Thoracic aorta (tissue), 2 donors: ENCODE results near the gene CMTM8. TPM values are rescaled to one million over a fixed set of nuclear protein-coding genes. Genes with fewer than 3 reads are reported as not detected.

ENCODE experiments used
- ATAC-seq: fragments of 150-250 bp; one replicate; pipeline ENCODE4 v1.8.0; 2017; ENCODE audit warnings: low read depth; ENCODE audit not compliant: insufficient number of reproducible peaks, low FRiP score
- DNase-seq: peaks from one replicate; pipeline ENCODE4 v3.0.0-alpha.2; 2020; ENCODE audit warnings: low spot score
- H3K27ac ChIP-seq, 2 donors: fragments of 200-600 bp; sonication (generic); 1 replicate in 1 of 2; 2 replicates in 1 of 2; pipeline ENCODE4 v1.5.1; 2016; ENCODE audit warnings: mild to moderate bottlenecking in 2 of 2, moderate library complexity in 2 of 2
- H3K27me3 ChIP-seq: fragments of 200-600 bp; sonication (generic); replicated peaks from 2 replicates; pipeline ENCODE4 v1.6.0; 2016; ENCODE audit warnings: mild to moderate bottlenecking; ENCODE audit not compliant: insufficient read depth
- H3K36me3 ChIP-seq: fragments of 200-600 bp; sonication (generic); one replicate; pipeline ENCODE4 v1.5.1; 2016
- H3K4me1 ChIP-seq, 2 donors: fragments of 200-600 bp; sonication (generic); 1 replicate in 1 of 2; 2 replicates in 1 of 2; pipeline versions ENCODE4 v1.5.1 to v1.6.0; 2016; ENCODE audit warnings: low read depth in 2 of 2, mild to moderate bottlenecking in 1 of 2; ENCODE audit not compliant: control insufficient read depth in 1 of 2
- H3K4me3 ChIP-seq: fragments of 200-600 bp; sonication (generic); 2 replicates; pipeline ENCODE4 v1.5.1; 2016; ENCODE audit warnings: mild to moderate bottlenecking
- H3K9me3 ChIP-seq: fragments of 200-600 bp; sonication (generic); 2 replicates; pipeline ENCODE4 v1.5.1; 2016
- total RNA-seq, 2 donors: library from RNA; depleted of rRNA; stranded (reverse); fragments of >200 nt; gene quantifications; one replicate each; pipeline versions ENCODE4 v1.1.0 to v1.2.3, GENCODE V29; 2016
- TF ChIP-seq, protein P1 (sequence below): fragments of 200-600 bp; sonication (generic); IDR thresholded peaks from one replicate; pipeline ENCODE4 v1.5.1; 2019; ENCODE audit warnings: antibody characterized with exemption

The CMTM8 gene
- total RNA-seq, 2 donors from 2014 or later = 2.8 TPM; not detected in 1

- no peaks in the 10 kb centered on the region for H3K36me3 ChIP-seq
- no peaks in the 10 kb centered on the region for H3K27me3 ChIP-seq
- TF ChIP-seq, protein P1, sequence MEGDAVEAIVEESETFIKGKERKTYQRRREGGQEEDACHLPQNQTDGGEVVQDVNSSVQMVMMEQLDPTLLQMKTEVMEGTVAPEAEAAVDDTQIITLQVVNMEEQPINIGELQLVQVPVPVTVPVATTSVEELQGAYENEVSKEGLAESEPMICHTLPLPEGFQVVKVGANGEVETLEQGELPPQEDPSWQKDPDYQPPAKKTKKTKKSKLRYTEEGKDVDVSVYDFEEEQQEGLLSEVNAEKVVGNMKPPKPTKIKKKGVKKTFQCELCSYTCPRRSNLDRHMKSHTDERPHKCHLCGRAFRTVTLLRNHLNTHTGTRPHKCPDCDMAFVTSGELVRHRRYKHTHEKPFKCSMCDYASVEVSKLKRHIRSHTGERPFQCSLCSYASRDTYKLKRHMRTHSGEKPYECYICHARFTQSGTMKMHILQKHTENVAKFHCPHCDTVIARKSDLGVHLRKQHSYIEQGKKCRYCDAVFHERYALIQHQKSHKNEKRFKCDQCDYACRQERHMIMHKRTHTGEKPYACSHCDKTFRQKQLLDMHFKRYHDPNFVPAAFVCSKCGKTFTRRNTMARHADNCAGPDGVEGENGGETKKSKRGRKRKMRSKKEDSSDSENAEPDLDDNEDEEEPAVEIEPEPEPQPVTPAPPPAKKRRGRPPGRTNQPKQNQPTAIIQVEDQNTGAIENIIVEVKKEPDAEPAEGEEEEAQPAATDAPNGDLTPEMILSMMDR = no peak
- H3K4me3 ChIP-seq = no peak overlapping the region
- H3K27ac ChIP-seq = no peak overlapping the region
- ATAC-seq (no peak), DNase-seq (no peak)
- no peaks in the 10 kb centered on the region for H3K9me3 ChIP-seq
- no peaks in the 10 kb centered on the region for H3K4me1 ChIP-seq
These were observed 114.9 kb downstream of the CMTM8 start for GRCh38 chr3:32353351-32353750.

- Histone ChIP-seq H3K27me3 (no peaks in the 10 kb centered on the region), H3K27ac (no peak overlapping the region), H3K4me3 (no peak overlapping the region), H3K9me3 (no peaks in the 10 kb centered on the region), H3K4me1 (no peaks in the 10 kb centered on the region), H3K36me3 (no peaks in the 10 kb centered on the region)
- ATAC-seq (no peak), DNase-seq (no peak)
- TF ChIP-seq, protein P1 = no peak
These were observed 115.9 kb downstream of the CMTM8 start for GRCh38 chr3:32354362-32354778.

- H3K9me3 ChIP-seq = no peaks in the 10 kb centered on the region
- DNase-seq (no peak), ATAC-seq (no peak)
- H3K4me3 ChIP-seq = no peak overlapping the region
- H3K36me3 ChIP-seq = no peaks in the 10 kb centered on the region
- TF ChIP-seq, protein P1 = no peak
- no peaks in the 10 kb centered on the region for H3K4me1 ChIP-seq
- no peak overlapping the region for H3K27ac ChIP-seq
- H3K27me3 ChIP-seq = no peaks in the 10 kb centered on the region
These were observed 117.3 kb downstream of the CMTM8 start for GRCh38 chr3:32355751-32356291.

DNA sequence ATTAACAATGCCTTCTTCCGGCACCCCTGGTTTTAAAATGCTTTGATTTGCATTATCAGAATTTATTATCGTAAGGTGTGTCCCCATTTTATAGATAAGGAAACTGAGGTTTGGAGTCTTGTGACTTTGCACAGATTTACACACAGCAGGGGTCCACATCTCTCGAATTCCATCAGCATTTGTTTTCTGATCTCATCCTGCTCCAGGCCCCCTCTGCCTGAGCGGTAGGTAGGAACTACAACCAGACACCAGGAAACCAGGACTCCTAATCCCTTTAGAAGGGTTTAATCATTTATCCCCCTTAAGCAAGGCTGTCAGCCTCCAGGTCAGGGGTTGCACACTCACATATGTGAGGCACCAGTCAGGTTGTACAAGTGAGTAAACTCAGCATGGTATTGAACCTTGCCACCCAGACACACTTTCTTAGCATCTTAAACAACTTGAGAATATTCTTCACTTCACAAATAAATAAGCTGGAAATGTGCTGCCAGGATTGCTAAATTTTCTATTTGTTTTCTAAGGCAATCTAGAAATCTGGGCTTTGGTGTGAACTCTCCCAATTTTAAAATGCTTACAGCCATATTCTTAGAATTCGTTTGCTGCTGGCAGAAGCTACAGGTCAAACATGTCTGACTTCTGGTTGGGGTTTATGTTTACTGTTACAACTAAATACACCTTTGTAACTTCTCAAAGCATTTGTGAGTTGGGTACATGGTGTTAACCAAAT lies 121.4 kb downstream of the CMTM8 start:
- H3K9me3 ChIP-seq = no peaks in the 10 kb centered on the region
- DNase-seq (no peak), ATAC-seq (no peak)
- H3K36me3 ChIP-seq = no peaks in the 10 kb centered on the region
- no peak overlapping the region for H3K4me3 ChIP-seq
- H3K27me3 ChIP-seq = no peaks in the 10 kb centered on the region
- no peaks in the 10 kb centered on the region for H3K4me1 ChIP-seq
- no peak overlapping the region for H3K27ac ChIP-seq
- TF ChIP-seq, protein P1 = no peak

- Histone ChIP-seq H3K27me3 (no peaks in the 10 kb centered on the region), H3K4me1 (no peaks in the 10 kb centered on the region), H3K9me3 (no peaks in the 10 kb centered on the region), H3K36me3 (no peaks in the 10 kb centered on the region), H3K27ac (no peak overlapping the region), H3K4me3 (no peak overlapping the region)
- DNase-seq (no peak), ATAC-seq (no peak)
- TF ChIP-seq, protein P1 = no peak
These were observed 122.0 kb downstream of the CMTM8 start for GRCh38 chr3:32360493-32360827.
